Hepatocyte (in vitro differentiated cells): ENCODE results near the gene PPFIA4.

ENCODE experiments used
- EZH2 ChIP-seq: fragments of 200-600 bp; sonication (generic); IDR thresholded peaks from 2 replicates; pipeline ENCODE4 v1.6.1; 2016; ENCODE audit warnings: antibody characterized with exemption, mild to moderate bottlenecking, borderline replicate concordance
- TF ChIP-seq, protein P1 (sequence below): fragments of 200-600 bp; sonication (generic); IDR thresholded peaks from 2 replicates; pipeline ENCODE4 v1.5.1; 2016; ENCODE audit warnings: antibody characterized with exemption, mild to moderate bottlenecking; ENCODE audit not compliant: poor library complexity

- TF ChIP-seq, protein P1, sequence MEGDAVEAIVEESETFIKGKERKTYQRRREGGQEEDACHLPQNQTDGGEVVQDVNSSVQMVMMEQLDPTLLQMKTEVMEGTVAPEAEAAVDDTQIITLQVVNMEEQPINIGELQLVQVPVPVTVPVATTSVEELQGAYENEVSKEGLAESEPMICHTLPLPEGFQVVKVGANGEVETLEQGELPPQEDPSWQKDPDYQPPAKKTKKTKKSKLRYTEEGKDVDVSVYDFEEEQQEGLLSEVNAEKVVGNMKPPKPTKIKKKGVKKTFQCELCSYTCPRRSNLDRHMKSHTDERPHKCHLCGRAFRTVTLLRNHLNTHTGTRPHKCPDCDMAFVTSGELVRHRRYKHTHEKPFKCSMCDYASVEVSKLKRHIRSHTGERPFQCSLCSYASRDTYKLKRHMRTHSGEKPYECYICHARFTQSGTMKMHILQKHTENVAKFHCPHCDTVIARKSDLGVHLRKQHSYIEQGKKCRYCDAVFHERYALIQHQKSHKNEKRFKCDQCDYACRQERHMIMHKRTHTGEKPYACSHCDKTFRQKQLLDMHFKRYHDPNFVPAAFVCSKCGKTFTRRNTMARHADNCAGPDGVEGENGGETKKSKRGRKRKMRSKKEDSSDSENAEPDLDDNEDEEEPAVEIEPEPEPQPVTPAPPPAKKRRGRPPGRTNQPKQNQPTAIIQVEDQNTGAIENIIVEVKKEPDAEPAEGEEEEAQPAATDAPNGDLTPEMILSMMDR: no peak
- TF ChIP-seq EZH2: no peak
These were observed 11.4 kb downstream of the PPFIA4 start for GRCh38 chr1:203037509-203038190.
